Smooth muscle cell (in vitro differentiated cells): Measurements from ENCODE around the gene CAMP. TPM values are rescaled to one million over a fixed set of nuclear protein-coding genes. Genes with fewer than 3 reads are reported as not detected.

Experiments
- DNase-seq: peaks from one replicate; lab custom pipeline; 2025; ENCODE audit not compliant: unreplicated experiment; lab: John Stamatoyannopoulos, UW
- H2AFZ ChIP-seq: fragments of 200-600 bp; sonication (generic); 2 replicates; pipeline ENCODE4 v1.6.0; 2016; ENCODE audit warnings: antibody characterized with exemption, low read depth, mild to moderate bottlenecking
- H3F3A ChIP-seq: fragments of 200-600 bp; sonication (generic); 2 replicates; pipeline ENCODE4 v1.6.0; 2017; ENCODE audit warnings: antibody characterized with exemption, low read depth
- H3K27ac ChIP-seq: fragments of 200-600 bp; sonication (generic); 2 replicates; pipeline ENCODE4 v1.5.1; 2016; ENCODE audit warnings: low read depth, mild to moderate bottlenecking
- H3K27me3 ChIP-seq: fragments of 200-600 bp; sonication (generic); 2 replicates; pipeline ENCODE4 v1.6.1; 2016; ENCODE audit warnings: low read depth, mild to moderate bottlenecking
- H3K36me3 ChIP-seq: fragments of 200-600 bp; sonication (generic); 2 replicates; pipeline ENCODE4 v1.5.1; 2016; ENCODE audit warnings: low read depth
- H3K4me1 ChIP-seq: fragments of 200-600 bp; sonication (generic); 2 replicates; pipeline ENCODE4 v1.5.1; 2016; ENCODE audit warnings: low read depth
- H3K4me2 ChIP-seq: fragments of 200-600 bp; sonication (generic); 2 replicates; pipeline ENCODE4 v1.6.0; 2016; ENCODE audit warnings: mild to moderate bottlenecking
- H3K4me3 ChIP-seq: fragments of 200-600 bp; sonication (generic); 2 replicates; pipeline ENCODE4 v1.5.1; 2016; ENCODE audit warnings: mild to moderate bottlenecking
- H3K79me2 ChIP-seq: fragments of 200-600 bp; sonication (generic); 2 replicates; pipeline ENCODE4 v1.6.0; 2016; ENCODE audit warnings: low read depth, mild to moderate bottlenecking
- H3K9ac ChIP-seq: fragments of 200-600 bp; sonication (generic); 2 replicates; pipeline ENCODE4 v1.6.0; 2016; ENCODE audit warnings: low read depth
- H3K9me3 ChIP-seq: fragments of 200-600 bp; sonication (generic); replicated peaks from 2 replicates; pipeline ENCODE4 v1.5.1; 2016; ENCODE audit warnings: low read depth
- H4K20me1 ChIP-seq: fragments of 200-600 bp; sonication (generic); 2 replicates; pipeline ENCODE4 v1.6.0; 2016; ENCODE audit warnings: low read depth
- CTCF ChIP-seq: fragments of 200-600 bp; sonication (generic); IDR thresholded peaks from 2 replicates; pipeline ENCODE4 v1.5.1; 2017; ENCODE audit warnings: borderline replicate concordance, mild to moderate bottlenecking, antibody characterized with exemption; ENCODE audit not compliant: insufficient read depth, poor library complexity, severe bottlenecking
- WGBS: methylation state at CpG from one replicate; pipeline ENCODE4 v1.1.7; 2016; ENCODE audit warnings: low lambda C conversion rate; 5-methylcytosine and 5-hydroxymethylcytosine counted together
- polyA plus RNA-seq: library from polyadenylated mRNA; unstranded; fragments of >200 nt; fragmentation: Nextera tagmentation; extraction: Ambion mirVana; gene quantifications from 2 replicates; pipeline ENCODE4 v1.2.1, GENCODE V29; 2016
- total RNA-seq: library from RNA; depleted of rRNA; stranded (reverse); fragments of >200 nt; gene quantifications from 2 replicates; pipeline ENCODE4 v1.2.3, GENCODE V29; 2014

Gene CAMP
- total and polyA plus RNA-seq, 2 experiments from 2014 or later, result not detected

GRCh38 chr3:48233542-48233941, 10.2 kb downstream of the CAMP start:
- TF ChIP-seq CTCF, result no peak
- H4K20me1 ChIP-seq, result no peaks in the 10 kb centered on the region
- no peak overlapping the region for H2AFZ ChIP-seq
- no peak overlapping the region for H3K27ac ChIP-seq
- no peaks in the 10 kb centered on the region for H3K36me3 ChIP-seq
- H3K4me1 ChIP-seq, result peaks cover 12% of the 10 kb centered on the region
- no peak overlapping the region for H3K9ac ChIP-seq
- no peak for DNase-seq
- H3K27me3 ChIP-seq, result no peaks in the 10 kb centered on the region
- H3K9me3 ChIP-seq, result no peaks in the 10 kb centered on the region
- no peaks in the 10 kb centered on the region for H3F3A ChIP-seq
- H3K4me3 ChIP-seq, result no peak overlapping the region
- 98% methylated on average over 2 of the region's 2 CpGs for WGBS
- no peak overlapping the region for H3K4me2 ChIP-seq
- no peaks in the 10 kb centered on the region for H3K79me2 ChIP-seq

DNA sequence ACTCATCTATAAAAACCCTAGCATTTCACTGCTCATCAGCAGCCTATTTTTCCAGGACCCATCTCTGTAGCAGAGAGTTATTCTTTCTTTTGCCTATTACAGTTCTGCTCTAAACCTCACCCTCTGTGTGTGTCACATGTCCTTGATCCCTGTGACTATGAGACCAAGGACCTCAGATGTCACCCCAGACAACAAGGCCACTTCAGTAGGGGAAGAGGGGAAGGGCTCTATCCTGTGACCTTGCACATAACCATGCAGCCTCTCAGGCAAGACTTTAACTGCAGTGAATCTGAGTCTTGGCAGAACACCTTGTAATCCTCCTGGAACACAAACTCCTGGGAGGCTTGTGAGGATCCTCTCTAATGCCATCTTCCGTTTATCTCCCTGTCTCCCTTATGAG, 13.2 kb downstream of the CAMP start:
- DNase-seq, result no peak
- Histone ChIP-seq H3K79me2 (no peaks in the 10 kb centered on the region), H4K20me1 (no peaks in the 10 kb centered on the region), H3K27me3 (no peaks in the 10 kb centered on the region), H3K36me3 (no peaks in the 10 kb centered on the region), H3K27ac (no peak overlapping the region), H3K4me2 (no peak overlapping the region), H3K9ac (no peak overlapping the region), H3K9me3 (no peaks in the 10 kb centered on the region), H3F3A (peaks cover 5% of the 10 kb centered on the region), H2AFZ (no peak overlapping the region), H3K4me3 (no peak overlapping the region), H3K4me1 (peaks cover 18% of the 10 kb centered on the region)
- TF ChIP-seq CTCF, result no peak
- 91% methylated on average over 1 of the region's 1 CpG for WGBS

GRCh38 chr3:48238531-48239085, 15.3 kb downstream of the CAMP start:
- WGBS, result 82% methylated on average over 15 of the region's 15 CpGs
- DNase-seq, result no peak

More at GRCh38 chr3:48238531-48239085, 15.3 kb downstream of the CAMP start:
- Histone ChIP-seq H3K27me3 (no peaks in the 10 kb centered on the region), H3K4me1 (peaks cover 10% of the 10 kb centered on the region), H3K9ac (no peak overlapping the region), H3K4me2 (no peak overlapping the region), H2AFZ (no peak overlapping the region), H3K9me3 (no peaks in the 10 kb centered on the region), H3K4me3 (no peak overlapping the region), H4K20me1 (peaks cover 2% of the 10 kb centered on the region), H3F3A (peaks cover 5% of the 10 kb centered on the region), H3K36me3 (no peaks in the 10 kb centered on the region), H3K79me2 (no peaks in the 10 kb centered on the region), H3K27ac (no peak overlapping the region)
- TF ChIP-seq CTCF, result no peak
